Spleen (tissue), 11 donors: ENCODE results near the gene ERH. TPM values are rescaled to one million over a fixed set of nuclear protein-coding genes. Genes with fewer than 3 reads are reported as not detected.

ENCODE experiments used
- DNase-seq: peaks from one replicate; pipeline ENCODE4 v3.0.0-alpha.2; 2020
- H3K27ac ChIP-seq, 8 donors: fragments of 200-600 bp; sonication (generic) in 7 of 8; 1 replicate in 4 of 8; 2 replicates in 4 of 8; pipeline versions ENCODE4 v1.5.0 to v1.8.0; 2016 to 2021; ENCODE audit warnings: inconsistent platforms in 4 of 8, mild to moderate bottlenecking in 4 of 8, moderate library complexity in 1 of 8
- H3K27me3 ChIP-seq, 7 donors: fragments of 200-600 bp; sonication (generic) in 6 of 7; replicated peaks in 1 of 7; 1 replicate in 4 of 7; 2 replicates in 3 of 7; pipeline versions ENCODE4 v1.5.0 to v1.8.0; 2016 to 2021; ENCODE audit warnings: inconsistent platforms in 3 of 7, mild to moderate bottlenecking in 1 of 7
- H3K36me3 ChIP-seq, 6 donors: fragments of 200-600 bp; sonication (generic) in 5 of 6; 1 replicate in 4 of 6; 2 replicates in 2 of 6; pipeline versions ENCODE4 v1.5.0 to v1.8.0; 2016 to 2021; ENCODE audit warnings: inconsistent platforms in 2 of 6
- H3K4me1 ChIP-seq, 6 donors: fragments of 200-600 bp; sonication (generic) in 5 of 6; 1 replicate in 3 of 6; 2 replicates in 3 of 6; pipeline versions ENCODE4 v1.5.0 to v1.8.0; 2016 to 2021; ENCODE audit warnings: inconsistent platforms in 3 of 6
- H3K4me3 ChIP-seq, 8 donors: fragments of 200-600 bp; sonication (generic) in 7 of 8; 1 replicate in 4 of 8; 2 replicates in 4 of 8; pipeline versions ENCODE4 v1.5.0 to v1.8.0; 2016 to 2021; ENCODE audit warnings: inconsistent platforms in 4 of 8, mild to moderate bottlenecking in 4 of 8, moderate library complexity in 2 of 8
- H3K9me3 ChIP-seq, 8 donors: fragments of 200-600 bp; sonication (generic) in 7 of 8; 1 replicate in 4 of 8; 2 replicates in 4 of 8; pipeline versions ENCODE4 v1.5.0 to v1.8.0; 2016 to 2021; ENCODE audit warnings: inconsistent platforms in 4 of 8
- CTCF ChIP-seq, 11 experiments: fragments of 200-600 bp in 7 of 11; fragments of 450-650 bp in 4 of 11; sonication (generic) in 4 of 11; IDR thresholded peaks in 8 of 11; conservative IDR thresholded peaks in 3 of 11; 1 replicate in 7 of 11; 2 replicates in 4 of 11; pipeline versions ENCODE4 v1.4.0 to v1.8.0; 2016 to 2021; ENCODE audit warnings: antibody characterized with exemption in 11 of 11, inconsistent platforms in 4 of 11, mild to moderate bottlenecking in 1 of 11
- POLR2A ChIP-seq, 3 donors: fragments of 450-650 bp; IDR thresholded peaks; one replicate each; pipeline ENCODE4 v1.5.1; 2017; ENCODE audit warnings: antibody characterized with exemption in 3 of 3, mild to moderate bottlenecking in 1 of 3
- POLR2AphosphoS5 ChIP-seq, 3 donors: sonication (generic); formaldehyde crosslinking; IDR thresholded peaks; one replicate each; pipeline ENCODE4 v1.5.1; 2017; ENCODE audit warnings: antibody characterized with exemption in 3 of 3
- WGBS, 5 donors: extraction: QIAGEN DNeasy Blood & Tissue Kit in 3 of 5; methylation state at CpG; one replicate each; pipeline versions ENCODE4 v1.1.5 to v1.1.7; 2013 to 2018; 5-methylcytosine and 5-hydroxymethylcytosine counted together
- intact Hi-C: fragments of 100-400 bp; cut with DNase I; formaldehyde crosslinking; loops from one replicate; pipeline ENCODE4 v1.15.0; 2023; ENCODE audit warnings: low total_unique reads
- polyA plus RNA-seq, 3 donors: library from polyadenylated mRNA; stranded (reverse); fragments of 200-250 nt; gene quantifications; one replicate each; pipeline ENCODE4 v1.2.1, GENCODE V29; 2013
- total RNA-seq, 7 donors: library from RNA; depleted of rRNA in 3 of 7; stranded (reverse); fragments of >200 nt in 3 of 7; fragmentation: NEBNext Ultra II Directional in 4 of 7; extraction: Animal tissue kit (Norgen Biotek cat#: 25700) in 4 of 7; gene quantifications; one replicate each; pipeline versions ENCODE4 v1.1.0 to v1.2.1, GENCODE V29; 2016 to 2021
- donor health status: healthy with polysubstance abuse.
- donor health status: DM: no; HTN: no; CAD: no; lungs with moderate emphysema.
- donor health status: DM: no; HTN: no; CAD: no.
- donor health status: Bipolar disorder and iron deficiency.
- donor health status: healthy.
- donor health status: DM: no; HTN: no; CAD: no.
- donor health status: DM: yes; HTN: yes; CAD: no.

ERH gene
- total and polyA plus RNA-seq, 10 donors: 53.5 to 182 (median 127) TPM

GRCh38 chr14:69378274-69378673, 19.8 kb downstream of the ERH start:
- Histone ChIP-seq H3K4me1 (peaks cover 0 to 4% (median 1%) of the 10 kb centered on the region in 6 donors), H3K27ac (no peak overlapping the region), H3K36me3 (peaks cover 0 to 93% (median 48%) of the 10 kb centered on the region in 6 donors), H3K9me3 (peaks cover 0 to 13% (median 3%) of the 10 kb centered on the region in 8 donors), H3K4me3 (no peak overlapping the region), H3K27me3 (no peaks in the 10 kb centered on the region)
- intact Hi-C loops: no loop called here
- no peak for DNase-seq
- 91 to 99% (median 94%) methylated on average over 2 of the region's 2 CpGs for WGBS, 5 donors
- TF ChIP-seq CTCF (IDR thresholded peaks at IDR 0.05 in 8 of 11, conservative IDR thresholded peaks at IDR 0.05 in 3 of 11): no peak
- TF ChIP-seq POLR2AphosphoS5 (IDR thresholded peaks at IDR 0.05): no peak
- TF ChIP-seq POLR2A (IDR thresholded peaks at IDR 0.05): no peak

- intact Hi-C loops: no loop called here
- no peak for TF ChIP-seq POLR2AphosphoS5 (IDR thresholded peaks at IDR 0.05)
- TF ChIP-seq CTCF (IDR thresholded peaks at IDR 0.05 in 8 of 11, conservative IDR thresholded peaks at IDR 0.05 in 3 of 11): no peak
- TF ChIP-seq POLR2A (IDR thresholded peaks at IDR 0.05): no peak
- DNase-seq: no peak
- H3K9me3 ChIP-seq: peaks cover 0 to 13% (median 3%) of the 10 kb centered on the region in 8 donors
- H3K4me3 ChIP-seq: no peak overlapping the region
- no peaks in the 10 kb centered on the region for H3K27me3 ChIP-seq
- H3K4me1 ChIP-seq: peaks cover 0 to 2% (median 0%) of the 10 kb centered on the region in 6 donors
- peaks cover 0 to 78% (median 40%) of the 10 kb centered on the region in 6 donors for H3K36me3 ChIP-seq
- H3K27ac ChIP-seq: peak overlapping the region in 3 of 8 donors; percentile 58 to 72 (median 59)
These were observed 21.7 kb downstream of the ERH start for GRCh38 chr14:69376439-69376838.

- Histone ChIP-seq H3K36me3 (peaks cover 0 to 71% (median 37%) of the 10 kb centered on the region in 6 donors), H3K9me3 (peaks cover 0 to 13% (median 3%) of the 10 kb centered on the region in 8 donors), H3K27ac (peak overlapping the region in 2 of 8 donors; percentile 59 to 72), H3K27me3 (no peaks in the 10 kb centered on the region), H3K4me1 (peaks cover 0 to 2% (median 0%) of the 10 kb centered on the region in 6 donors), H3K4me3 (no peak overlapping the region)
- no peak for TF ChIP-seq CTCF (IDR thresholded peaks at IDR 0.05 in 8 of 11, conservative IDR thresholded peaks at IDR 0.05 in 3 of 11)
- no peak for TF ChIP-seq POLR2AphosphoS5 (IDR thresholded peaks at IDR 0.05)
- no peak for TF ChIP-seq POLR2A (IDR thresholded peaks at IDR 0.05)
- 95 to 98% (median 97%) methylated on average over 5 of the region's 5 CpGs for WGBS, 5 donors
- DNase-seq: no peak
- intact Hi-C loops: no loop called here
These were observed 22.4 kb downstream of the ERH start for GRCh38 chr14:69375722-69376121.

GRCh38 chr14:69375182-69375581, 22.9 kb downstream of the ERH start:
- Histone ChIP-seq H3K4me3 (no peak overlapping the region), H3K27ac (no peak overlapping the region), H3K36me3 (peaks cover 0 to 66% (median 34%) of the 10 kb centered on the region in 6 donors), H3K9me3 (peaks cover 0 to 13% (median 3%) of the 10 kb centered on the region in 8 donors), H3K27me3 (no peaks in the 10 kb centered on the region), H3K4me1 (peaks cover 0 to 2% (median 0%) of the 10 kb centered on the region in 6 donors)
- WGBS, 5 donors: 87 to 98% (median 97%) methylated on average over 3 of the region's 3 CpGs
- TF ChIP-seq CTCF (IDR thresholded peaks at IDR 0.05 in 8 of 11, conservative IDR thresholded peaks at IDR 0.05 in 3 of 11) (no peak), POLR2A (IDR thresholded peaks at IDR 0.05) (no peak), POLR2AphosphoS5 (IDR thresholded peaks at IDR 0.05) (no peak)
- intact Hi-C loops: no loop called here
- DNase-seq: no peak
